Measurements from ENCODE around the gene PIEZO1.

DNA sequence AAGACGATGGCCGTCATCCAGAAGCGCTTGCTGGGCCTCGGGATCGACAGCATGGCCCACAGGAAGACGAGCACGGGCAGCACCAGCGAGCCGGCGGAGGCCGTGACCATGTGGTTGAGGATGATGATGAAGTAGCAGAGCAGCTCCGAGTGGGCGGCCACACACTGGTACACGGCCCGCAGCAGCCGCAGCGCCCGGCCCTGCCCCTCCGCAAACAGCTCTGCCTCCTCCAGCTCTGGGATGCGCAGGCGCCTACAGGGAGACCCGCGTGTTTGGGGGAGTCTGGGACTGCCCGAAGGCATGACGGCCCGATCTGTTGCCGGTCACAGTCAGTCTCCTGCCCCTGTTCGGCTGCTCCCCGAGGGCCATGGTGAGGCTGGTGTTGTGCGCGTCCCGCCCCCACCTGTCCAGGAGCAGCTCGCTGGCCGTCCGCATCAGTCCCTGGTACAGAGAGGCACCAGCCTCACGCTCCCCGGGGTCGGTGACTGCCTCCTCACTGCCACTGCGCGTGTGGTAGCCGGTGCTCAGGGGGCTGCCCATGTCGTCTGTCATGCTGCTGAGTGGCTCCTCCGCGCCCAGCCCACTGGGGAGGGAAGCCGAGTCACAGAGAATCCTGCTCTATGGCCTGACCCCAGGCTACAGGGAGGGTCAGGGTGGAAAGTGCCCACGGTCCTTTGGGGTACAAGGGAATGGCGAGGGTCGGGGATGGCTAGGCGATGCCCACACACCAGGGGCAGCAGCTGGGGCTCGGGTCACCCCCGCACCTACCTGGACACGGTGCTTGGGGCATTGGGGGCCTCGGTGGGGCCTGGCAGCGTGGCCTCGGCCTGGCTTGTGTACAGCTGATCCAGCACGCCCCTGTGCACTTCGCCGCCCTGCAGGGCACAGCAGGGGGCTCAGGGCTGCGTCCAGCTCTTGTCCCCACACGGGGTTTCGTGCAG is 62.9 kb downstream of the PIEZO1 start:
- no peak for TF ChIP-seq POLR2AphosphoS5 (IDR thresholded peaks at IDR 0.05)
- TF ChIP-seq, protein P1, sequence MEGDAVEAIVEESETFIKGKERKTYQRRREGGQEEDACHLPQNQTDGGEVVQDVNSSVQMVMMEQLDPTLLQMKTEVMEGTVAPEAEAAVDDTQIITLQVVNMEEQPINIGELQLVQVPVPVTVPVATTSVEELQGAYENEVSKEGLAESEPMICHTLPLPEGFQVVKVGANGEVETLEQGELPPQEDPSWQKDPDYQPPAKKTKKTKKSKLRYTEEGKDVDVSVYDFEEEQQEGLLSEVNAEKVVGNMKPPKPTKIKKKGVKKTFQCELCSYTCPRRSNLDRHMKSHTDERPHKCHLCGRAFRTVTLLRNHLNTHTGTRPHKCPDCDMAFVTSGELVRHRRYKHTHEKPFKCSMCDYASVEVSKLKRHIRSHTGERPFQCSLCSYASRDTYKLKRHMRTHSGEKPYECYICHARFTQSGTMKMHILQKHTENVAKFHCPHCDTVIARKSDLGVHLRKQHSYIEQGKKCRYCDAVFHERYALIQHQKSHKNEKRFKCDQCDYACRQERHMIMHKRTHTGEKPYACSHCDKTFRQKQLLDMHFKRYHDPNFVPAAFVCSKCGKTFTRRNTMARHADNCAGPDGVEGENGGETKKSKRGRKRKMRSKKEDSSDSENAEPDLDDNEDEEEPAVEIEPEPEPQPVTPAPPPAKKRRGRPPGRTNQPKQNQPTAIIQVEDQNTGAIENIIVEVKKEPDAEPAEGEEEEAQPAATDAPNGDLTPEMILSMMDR (IDR thresholded peaks at IDR 0.05): no peak
